GM23338 (cell line): Measurements from ENCODE around the gene POU2F3. TPM values are rescaled to one million over a fixed set of nuclear protein-coding genes. Genes with fewer than 3 reads are reported as not detected.

ENCODE experiments used
- ATAC-seq: fragments of 200-7000 bp; cut with Tn5 transposase; 3 replicates; pipeline ENCODE4 v1.9.1; 2020
- DNase-seq: peaks from one replicate; pipeline ENCODE4 v3.0.0-alpha.2; 2015; ENCODE audit warnings: low spot score
- H2AFZ ChIP-seq: fragments of 200-600 bp; sonication (generic); 2 replicates; pipeline ENCODE4 v1.8.0; 2016; ENCODE audit warnings: antibody characterized with exemption, mild to moderate bottlenecking, moderate library complexity
- H3F3A ChIP-seq: fragments of 200-600 bp; sonication (generic); replicated peaks from 2 replicates; pipeline ENCODE4 v1.8.0; 2017; ENCODE audit warnings: antibody characterized with exemption, mixed run types, low read depth
- H3K27ac ChIP-seq: fragments of 200-600 bp; sonication (generic); 2 replicates; pipeline ENCODE4 v1.6.1; 2016; ENCODE audit warnings: low read depth
- H3K27me3 ChIP-seq: fragments of 200-600 bp; sonication (generic); 2 replicates; pipeline ENCODE4 v1.8.0; 2016; ENCODE audit warnings: mild to moderate bottlenecking, mixed run types, moderate library complexity; ENCODE audit not compliant: insufficient read depth
- H3K36me3 ChIP-seq: fragments of 200-600 bp; sonication (generic); 2 replicates; pipeline ENCODE4 v1.8.0; 2016; ENCODE audit warnings: mild to moderate bottlenecking; ENCODE audit not compliant: insufficient read depth
- H3K4me1 ChIP-seq: fragments of 200-600 bp; sonication (generic); 2 replicates; pipeline ENCODE4 v1.8.0; 2016; ENCODE audit warnings: mild to moderate bottlenecking, moderate library complexity; ENCODE audit not compliant: insufficient read depth
- H3K4me2 ChIP-seq: fragments of 200-600 bp; sonication (generic); 2 replicates; pipeline ENCODE4 v1.7.1; 2017; ENCODE audit warnings: mixed run types
- H3K4me3 ChIP-seq: fragments of 200-600 bp; sonication (generic); 2 replicates; pipeline ENCODE4 v1.6.1; 2016; ENCODE audit warnings: mixed run types
- H3K79me2 ChIP-seq: fragments of 200-600 bp; sonication (generic); replicated peaks from 2 replicates; pipeline ENCODE4 v1.8.0; 2017; ENCODE audit warnings: mild to moderate bottlenecking; ENCODE audit not compliant: insufficient read depth
- H3K9me2 ChIP-seq: fragments of 200-600 bp; sonication (generic); 2 replicates; pipeline ENCODE4 v1.8.0; 2017; ENCODE audit not compliant: insufficient read depth
- H4K20me1 ChIP-seq: fragments of 200-600 bp; sonication (generic); replicated peaks from 2 replicates; pipeline ENCODE4 v1.8.0; 2017; ENCODE audit warnings: mild to moderate bottlenecking; ENCODE audit not compliant: insufficient read depth
- H3K27ac Mint-ChIP-seq: 2 replicates; pipeline ENCODE4 v1.8.0; 2020; ENCODE audit warnings: inconsistent platforms, mild to moderate bottlenecking, moderate library complexity, mixed read lengths
- H3K27me3 Mint-ChIP-seq: 3 replicates; pipeline ENCODE4 v1.8.0; 2022; ENCODE audit warnings: low read depth, mild to moderate bottlenecking, moderate library complexity, mixed read lengths, inconsistent platforms; ENCODE audit not compliant: insufficient read depth, poor library complexity
- H3K36me3 Mint-ChIP-seq: 3 replicates; pipeline ENCODE4 v1.8.0; 2021; ENCODE audit warnings: low read depth, mild to moderate bottlenecking, inconsistent platforms, moderate library complexity, mixed read lengths
- H3K4me1 Mint-ChIP-seq: 3 replicates; pipeline ENCODE4 v1.8.0; 2020; ENCODE audit warnings: mild to moderate bottlenecking, inconsistent platforms, mixed read lengths
- H3K4me3 Mint-ChIP-seq: 3 replicates; pipeline ENCODE4 v1.8.0; 2021; ENCODE audit warnings: moderate library complexity, mild to moderate bottlenecking, inconsistent platforms, mixed read lengths
- H3K9me3 Mint-ChIP-seq: 3 replicates; pipeline ENCODE4 v1.8.0; 2020; ENCODE audit warnings: moderate library complexity, mild to moderate bottlenecking, inconsistent platforms, mixed read lengths
- CREB1 ChIP-seq: fragments of 250-450 bp; sonication (Bioruptor Pico); IDR thresholded peaks from 2 replicates; pipeline ENCODE4 v1.5.0; 2020; ENCODE audit warnings: low read depth, mild to moderate bottlenecking, moderate library complexity
- EZH2 ChIP-seq: fragments of 200-600 bp; sonication (generic); IDR thresholded peaks from one replicate; pipeline ENCODE4 v1.8.0; 2017; ENCODE audit warnings: antibody characterized with exemption, mild to moderate bottlenecking, low read depth; ENCODE audit not compliant: unreplicated experiment
- EZH2phosphoT487 ChIP-seq: fragments of 200-600 bp; sonication (generic); IDR thresholded peaks from one replicate; pipeline ENCODE4 v1.8.1; 2018; ENCODE audit warnings: antibody characterized with exemption; ENCODE audit not compliant: unreplicated experiment
- JUNB ChIP-seq: IDR thresholded peaks from one replicate; pipeline ENCODE4 v1.6.1; 2016; ENCODE audit warnings: antibody characterized with exemption; ENCODE audit not compliant: unreplicated experiment
- NANOG ChIP-seq: IDR thresholded peaks from 2 replicates; pipeline ENCODE4 v1.6.1; 2016; ENCODE audit warnings: antibody characterized with exemption, borderline replicate concordance
- POLR2AphosphoS5 ChIP-seq: IDR thresholded peaks from 2 replicates; pipeline ENCODE4 v1.6.1; 2016; ENCODE audit warnings: antibody characterized with exemption, low read depth
- REST ChIP-seq: IDR thresholded peaks from one replicate; pipeline ENCODE4 v1.6.1; 2018; ENCODE audit warnings: antibody characterized with exemption; ENCODE audit not compliant: unreplicated experiment
- STAT1 ChIP-seq: IDR thresholded peaks from one replicate; pipeline ENCODE4 v1.6.1; 2016; ENCODE audit warnings: antibody characterized with exemption; ENCODE audit not compliant: unreplicated experiment
- ZNF114 ChIP-seq: fragments of 250-450 bp; sonication (Bioruptor Pico); IDR thresholded peaks from 2 replicates; pipeline ENCODE4 v1.5.0; 2020; ENCODE audit warnings: mild to moderate bottlenecking, moderate library complexity
- ZNF331 ChIP-seq: fragments of 250-450 bp; sonication (Bioruptor Pico); IDR thresholded peaks from 2 replicates; pipeline ENCODE4 v1.5.0; 2020; ENCODE audit warnings: low read depth, mild to moderate bottlenecking, moderate library complexity
- ZNF462 ChIP-seq: fragments of 250-450 bp; sonication (Bioruptor Pico); IDR thresholded peaks from 2 replicates; pipeline ENCODE4 v1.5.0; 2020; ENCODE audit warnings: mild to moderate bottlenecking, moderate library complexity
- polyA plus RNA-seq: library from polyadenylated mRNA; unstranded; fragments of >200 nt; fragmentation: Nextera tagmentation; extraction: Ambion mirVana; gene quantifications from 2 replicates; pipeline ENCODE4 v1.2.1, GENCODE V29; 2016
- total RNA-seq: library from RNA; depleted of rRNA; stranded (reverse); fragments of >200 nt; shearing (Covaris generic); gene quantifications from 2 replicates; pipeline ENCODE4 v1.2.3, GENCODE V29; 2014
- TF ChIP-seq, protein P1 (sequence below): IDR thresholded peaks from 2 replicates; pipeline ENCODE4 v1.6.1; 2016; ENCODE audit warnings: antibody characterized with exemption
- TF ChIP-seq, protein P2 (sequence below), 2 experiments: fragments of 200-600 bp in 1 of 2; sonication (generic) in 1 of 2; conservative IDR thresholded peaks; 2 replicates each; pipeline versions ENCODE4 v1.5.1 to v1.6.1; 2016 to 2017; ENCODE audit warnings: antibody characterized with exemption in 2 of 2, low read depth in 2 of 2, mild to moderate bottlenecking in 2 of 2, moderate library complexity in 1 of 2

POU2F3 gene
- total and polyA plus RNA-seq, 2 experiments from 2014 or later = 0.45 to 0.79 TPM

DNA sequence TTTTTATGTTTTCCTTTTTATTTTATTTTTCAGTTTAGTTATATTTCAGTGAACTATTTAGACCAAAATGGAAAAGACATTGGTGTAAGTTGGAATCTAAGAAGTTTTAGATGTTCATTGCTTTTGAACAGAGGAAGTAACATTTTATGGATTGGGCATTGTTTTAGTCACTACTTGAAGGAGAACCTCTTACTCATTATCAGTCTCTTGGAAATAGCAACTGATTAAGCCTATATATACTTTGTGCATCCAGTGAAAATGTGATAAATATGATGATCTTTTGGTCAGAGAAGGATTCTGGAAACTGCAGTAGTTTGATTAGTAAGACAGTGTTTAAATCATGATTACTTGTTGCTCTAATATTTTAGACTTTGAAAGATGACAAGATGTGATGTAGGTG, 110.7 kb downstream of the POU2F3 start:
- H3K4me3 ChIP-seq = no peak overlapping the region
- Mint-ChIP-seq H3K4me1 (peaks cover 26% of the 10 kb centered on the region), H3K4me3 (no peak overlapping the region), H3K9me3 (no peaks in the 10 kb centered on the region), H3K36me3 (no peaks in the 10 kb centered on the region), H3K27ac (no peak overlapping the region), H3K27me3 (peaks cover 2% of the 10 kb centered on the region)
- no peaks in the 10 kb centered on the region for H3K27me3 ChIP-seq
- no peak overlapping the region for H2AFZ ChIP-seq
- no peak for TF ChIP-seq POLR2AphosphoS5
- no peak for TF ChIP-seq NANOG
- TF ChIP-seq ZNF114 (CRISPR knock-in tag) = no peak
- TF ChIP-seq EZH2 = no peak
- TF ChIP-seq, protein P1, sequence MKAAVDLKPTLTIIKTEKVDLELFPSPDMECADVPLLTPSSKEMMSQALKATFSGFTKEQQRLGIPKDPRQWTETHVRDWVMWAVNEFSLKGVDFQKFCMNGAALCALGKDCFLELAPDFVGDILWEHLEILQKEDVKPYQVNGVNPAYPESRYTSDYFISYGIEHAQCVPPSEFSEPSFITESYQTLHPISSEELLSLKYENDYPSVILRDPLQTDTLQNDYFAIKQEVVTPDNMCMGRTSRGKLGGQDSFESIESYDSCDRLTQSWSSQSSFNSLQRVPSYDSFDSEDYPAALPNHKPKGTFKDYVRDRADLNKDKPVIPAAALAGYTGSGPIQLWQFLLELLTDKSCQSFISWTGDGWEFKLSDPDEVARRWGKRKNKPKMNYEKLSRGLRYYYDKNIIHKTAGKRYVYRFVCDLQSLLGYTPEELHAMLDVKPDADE = no peak
- TF ChIP-seq ZNF331 = no peak
- no peak for TF ChIP-seq CREB1 (CRISPR knock-in tag)
- TF ChIP-seq REST = no peak
- TF ChIP-seq ZNF462 (CRISPR knock-in tag) = no peak
- TF ChIP-seq JUNB = no peak
- no peak for TF ChIP-seq STAT1
- TF ChIP-seq EZH2phosphoT487 = no peak
- TF ChIP-seq, protein P2, sequence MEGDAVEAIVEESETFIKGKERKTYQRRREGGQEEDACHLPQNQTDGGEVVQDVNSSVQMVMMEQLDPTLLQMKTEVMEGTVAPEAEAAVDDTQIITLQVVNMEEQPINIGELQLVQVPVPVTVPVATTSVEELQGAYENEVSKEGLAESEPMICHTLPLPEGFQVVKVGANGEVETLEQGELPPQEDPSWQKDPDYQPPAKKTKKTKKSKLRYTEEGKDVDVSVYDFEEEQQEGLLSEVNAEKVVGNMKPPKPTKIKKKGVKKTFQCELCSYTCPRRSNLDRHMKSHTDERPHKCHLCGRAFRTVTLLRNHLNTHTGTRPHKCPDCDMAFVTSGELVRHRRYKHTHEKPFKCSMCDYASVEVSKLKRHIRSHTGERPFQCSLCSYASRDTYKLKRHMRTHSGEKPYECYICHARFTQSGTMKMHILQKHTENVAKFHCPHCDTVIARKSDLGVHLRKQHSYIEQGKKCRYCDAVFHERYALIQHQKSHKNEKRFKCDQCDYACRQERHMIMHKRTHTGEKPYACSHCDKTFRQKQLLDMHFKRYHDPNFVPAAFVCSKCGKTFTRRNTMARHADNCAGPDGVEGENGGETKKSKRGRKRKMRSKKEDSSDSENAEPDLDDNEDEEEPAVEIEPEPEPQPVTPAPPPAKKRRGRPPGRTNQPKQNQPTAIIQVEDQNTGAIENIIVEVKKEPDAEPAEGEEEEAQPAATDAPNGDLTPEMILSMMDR (conservative IDR thresholded peaks at IDR 0.05; ENCODE audit: low read depth in 2 of 2) = no peak
- ATAC-seq (no peak), DNase-seq (no peak)
- no peaks in the 10 kb centered on the region for H3K4me1 ChIP-seq
- peaks cover 8% of the 10 kb centered on the region; the same call in 1 of the 2 replicates for H3K9me2 ChIP-seq
- no peak overlapping the region for H3K27ac ChIP-seq
- no peak overlapping the region for H3K4me2 ChIP-seq
- H3F3A ChIP-seq = no peaks in the 10 kb centered on the region
- H4K20me1 ChIP-seq = no peaks in the 10 kb centered on the region
- H3K79me2 ChIP-seq = peaks cover 90% of the 10 kb centered on the region
- H3K36me3 ChIP-seq = no peaks in the 10 kb centered on the region
